ENCODE results near the gene SERPINA6.
"Not testable (repeated sequence)": the region's sequence is repeated elsewhere in the genome, so short reads cannot be mapped to it uniquely, and the experiment has no call there.

Gene SERPINA6

GRCh38 chr14:94354190-94354589 lies 31.1 kb upstream of the SERPINA6 start:
- not testable (repeated sequence) for DNase-seq

DNA sequence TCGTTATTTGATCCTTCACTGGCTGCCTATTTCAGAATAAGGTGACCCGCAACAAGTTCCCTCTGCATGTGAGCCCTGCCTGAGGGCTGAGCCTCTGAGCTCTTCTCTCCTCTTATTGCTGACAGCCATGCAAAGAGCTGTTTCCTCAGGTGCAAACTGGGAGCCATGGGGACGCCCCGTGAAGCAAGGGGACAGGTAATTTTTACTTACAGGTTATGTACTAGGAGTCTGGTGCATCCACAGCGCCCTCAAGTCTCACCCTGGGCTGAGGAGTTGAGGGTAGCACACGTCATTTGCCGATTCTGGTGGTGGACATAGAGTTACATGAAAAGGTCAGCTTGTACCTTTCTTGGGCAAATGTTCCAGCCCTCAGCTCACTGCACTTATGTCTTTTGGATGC lies 26.1 kb upstream of the SERPINA6 start:
- no peak for DNase-seq

DNA sequence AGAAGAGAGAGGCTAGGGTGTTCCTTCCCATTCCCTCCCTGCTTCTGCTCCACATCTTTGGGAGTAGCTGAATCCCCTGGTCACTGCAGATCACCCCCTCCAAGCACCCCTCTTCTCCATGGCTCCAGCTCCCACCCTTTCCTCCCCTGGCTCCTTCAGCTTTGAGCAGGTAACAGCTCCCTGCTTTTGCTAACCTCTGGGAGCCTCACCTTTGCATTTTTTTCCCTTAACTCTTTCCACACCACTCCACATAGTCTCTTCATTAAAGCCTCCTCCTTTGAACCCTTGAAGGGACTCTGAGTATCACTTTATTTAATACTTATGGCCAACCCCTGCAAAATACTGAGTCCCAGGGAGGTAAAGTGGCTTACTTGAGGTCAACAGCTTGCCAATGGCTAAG lies 25.7 kb upstream of the SERPINA6 start:
- no peak for DNase-seq

DNA sequence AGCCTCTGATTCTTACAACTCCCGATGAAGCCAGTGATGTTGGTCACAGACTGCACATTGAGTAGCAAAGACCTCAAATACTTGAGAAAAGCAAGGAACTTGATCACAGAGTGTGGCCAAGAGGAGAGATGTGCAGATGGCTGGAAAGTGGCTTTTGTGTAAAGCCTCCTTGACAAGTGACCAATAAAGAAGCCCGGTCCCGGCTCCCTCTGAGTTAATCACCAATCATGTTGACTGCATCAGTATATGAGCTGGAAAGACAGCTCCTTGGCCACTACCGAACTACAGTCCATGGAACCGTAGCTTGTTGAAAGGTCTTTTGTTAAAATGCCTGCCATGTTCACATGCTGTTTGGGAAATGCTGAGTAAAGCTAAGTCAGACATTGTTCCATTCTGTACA lies 23.7 kb upstream of the SERPINA6 start:
- no peak for DNase-seq

DNA sequence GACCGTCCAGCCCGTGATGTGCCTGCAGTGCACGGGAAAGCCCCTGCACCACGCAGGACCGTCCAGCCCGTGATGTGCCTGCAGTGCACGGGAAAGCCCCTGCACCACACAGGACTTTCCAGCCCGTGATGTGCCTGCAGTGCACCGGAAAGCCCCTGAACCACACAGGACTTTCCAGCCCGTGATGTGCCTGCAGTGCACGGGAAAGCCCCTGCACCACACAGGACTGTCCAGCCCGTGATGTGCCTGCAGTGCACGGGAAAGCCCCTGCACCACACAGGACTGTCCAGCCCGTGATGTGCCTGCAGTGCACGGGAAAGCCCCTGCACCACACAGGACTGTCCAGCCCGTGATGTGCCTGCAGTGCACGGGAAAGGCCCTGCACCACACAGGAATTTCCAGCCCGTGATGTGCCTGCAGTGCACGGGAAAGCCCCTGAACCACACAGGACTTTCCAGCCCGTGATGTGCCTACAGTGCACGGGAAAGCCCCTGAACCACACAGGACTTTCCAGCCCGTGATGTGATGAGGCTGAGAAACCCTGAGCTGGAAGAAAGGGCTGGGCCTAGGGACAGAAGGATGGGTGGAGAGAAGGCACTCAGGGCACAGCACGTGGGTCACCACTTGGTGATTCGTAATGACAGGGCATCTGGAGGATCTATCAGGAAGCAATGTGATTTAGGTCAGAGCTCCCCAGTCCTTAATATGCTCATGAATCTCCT lies 23.1 kb upstream of the SERPINA6 start:
- not testable (repeated sequence) for DNase-seq

DNA sequence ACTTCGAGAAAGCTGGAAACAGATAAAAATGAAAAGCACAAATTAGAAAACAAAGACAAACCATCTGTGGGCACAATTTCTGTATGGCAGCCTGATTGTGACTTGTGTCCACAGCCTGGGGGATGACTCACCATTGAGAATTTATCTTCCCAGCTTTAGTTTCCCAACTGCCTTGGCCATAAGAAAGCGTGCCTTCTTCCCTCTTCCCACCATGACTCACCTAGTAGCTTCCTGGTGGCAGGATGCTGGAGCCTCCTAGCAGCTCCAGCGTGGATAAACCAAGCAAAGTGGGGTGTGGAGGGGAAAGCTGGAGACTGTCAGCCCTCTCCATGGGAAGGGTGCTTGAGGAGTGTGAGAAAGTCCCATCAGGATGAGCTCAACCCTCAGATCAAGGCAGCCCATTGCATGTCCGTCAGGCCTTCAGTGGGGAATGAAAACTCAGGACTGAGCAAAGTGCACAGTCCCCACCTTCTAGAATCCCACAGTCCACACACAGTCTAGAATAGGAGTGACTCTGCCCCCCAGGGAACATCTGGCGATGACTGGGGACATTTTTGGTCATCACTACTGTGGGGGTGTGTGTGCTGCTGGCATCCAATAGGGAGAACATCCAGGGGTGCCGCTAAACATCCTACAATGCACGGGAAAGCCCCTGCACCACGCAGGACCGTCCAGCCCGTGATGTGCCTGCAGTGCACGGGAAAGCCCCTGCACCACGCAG lies 22.4 kb upstream of the SERPINA6 start:
- DNase-seq = no peak

- DNase-seq = no peak
Observed at GRCh38 chr14:94344389-94344788, 21.3 kb upstream of the SERPINA6 start.

- DNase-seq = no peak
Observed at GRCh38 chr14:94343238-94344005, 20.3 kb upstream of the SERPINA6 start.

DNA sequence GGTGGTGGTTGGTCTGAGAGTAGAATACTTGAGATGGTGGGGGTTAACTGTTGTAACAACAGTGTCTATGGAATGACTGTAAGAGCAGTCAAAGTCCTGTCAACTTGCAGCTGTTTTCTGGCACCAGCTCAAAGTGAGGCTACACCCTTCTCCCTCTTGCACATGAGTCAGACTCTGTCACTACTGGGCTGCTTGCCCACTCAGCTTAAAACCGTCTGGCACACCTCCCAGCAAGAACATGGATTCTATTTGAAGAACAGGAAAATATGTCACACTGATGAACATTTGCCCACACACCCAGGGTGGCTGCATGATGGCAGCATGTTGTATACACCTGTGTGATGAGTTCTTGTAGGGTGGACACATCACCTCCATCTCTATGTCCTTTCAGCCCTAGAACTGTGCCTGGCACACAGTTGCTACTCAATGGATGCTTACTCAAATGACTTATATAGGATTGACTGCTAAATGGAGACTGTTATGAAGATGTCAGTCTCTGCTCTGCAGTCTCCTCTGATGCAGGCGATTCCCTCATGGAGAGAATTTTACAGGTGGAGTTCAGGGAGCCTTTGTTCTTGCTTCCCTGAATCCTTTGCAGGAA lies 19.3 kb upstream of the SERPINA6 start:
- DNase-seq = peak; percentile 95

GRCh38 chr14:94341656-94342333 lies 18.7 kb upstream of the SERPINA6 start:
- no peak for DNase-seq

- no peak for DNase-seq
Observed at GRCh38 chr14:94340533-94340932, 17.4 kb upstream of the SERPINA6 start.

DNA sequence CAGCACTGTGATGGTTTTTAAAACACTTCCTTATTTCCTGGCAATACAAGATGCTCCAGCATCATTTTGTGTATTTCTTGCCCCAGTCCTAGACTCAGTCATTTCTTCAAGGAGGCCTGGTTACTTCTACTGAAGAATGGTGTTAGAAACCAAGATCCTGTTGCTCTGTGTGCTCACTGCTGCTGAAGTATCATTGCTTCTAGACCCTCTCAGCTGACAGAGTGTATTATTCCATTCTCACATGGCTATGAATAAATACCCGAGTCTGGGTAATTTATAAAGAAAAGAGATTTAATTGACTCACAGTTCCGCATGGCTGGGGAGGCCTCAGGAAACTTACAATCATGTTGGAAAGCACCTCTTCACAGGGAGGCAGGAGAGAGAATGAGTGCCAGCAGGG lies 14.9 kb upstream of the SERPINA6 start:
- DNase-seq = no peak

- DNase-seq = no peak
Observed at GRCh38 chr14:94337274-94337673, 14.1 kb upstream of the SERPINA6 start.

GRCh38 chr14:94334872-94335271 lies 11.7 kb upstream of the SERPINA6 start:
- no peak for DNase-seq

GRCh38 chr14:94332587-94332986 lies 9.5 kb upstream of the SERPINA6 start:
- no peak for DNase-seq

DNA sequence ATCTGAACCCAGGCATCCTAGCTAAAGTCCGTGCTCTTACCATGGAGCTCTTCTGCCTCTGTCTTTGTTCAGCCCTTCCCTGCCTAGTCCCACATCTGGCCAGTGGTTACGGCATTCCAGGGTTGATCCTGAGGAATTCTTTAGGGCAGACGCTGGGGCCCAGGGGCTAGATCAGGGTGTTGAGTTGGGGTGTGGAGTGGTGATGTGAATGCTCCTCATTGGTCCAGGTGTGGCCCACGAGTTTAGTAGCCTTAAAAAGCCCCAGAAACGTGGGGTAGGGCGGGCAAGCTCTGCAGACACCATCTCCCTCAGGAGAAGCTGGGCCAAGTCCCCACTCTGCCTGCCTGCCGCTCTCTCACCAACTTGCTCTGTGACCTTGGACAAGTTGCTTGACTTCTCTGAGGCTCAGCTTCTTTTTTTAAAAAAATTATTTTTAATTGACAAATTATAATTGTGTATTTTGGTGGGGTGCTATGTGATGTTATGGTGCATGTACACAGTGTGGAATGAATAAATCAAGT lies 9.0 kb upstream of the SERPINA6 start:
- DNase-seq = no peak

DNA sequence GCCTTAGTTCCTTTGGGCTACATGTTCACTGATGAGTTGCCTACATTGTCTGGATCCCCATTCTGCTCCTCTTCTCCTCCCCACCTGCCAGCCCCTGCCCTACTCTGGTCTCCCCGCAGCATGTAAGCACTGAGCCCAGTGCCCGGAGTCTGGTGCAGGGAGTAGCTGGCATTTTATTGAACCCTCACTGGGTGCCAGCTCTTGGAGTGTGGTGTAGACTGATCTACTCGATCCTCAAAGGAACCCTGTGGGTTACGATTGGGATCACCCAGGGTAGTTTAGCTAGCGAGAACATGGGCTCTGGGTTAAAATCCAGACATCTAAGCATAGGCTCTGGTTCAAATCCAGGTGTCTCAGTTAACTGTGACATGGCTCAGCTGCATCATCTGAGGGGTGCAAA lies 8.3 kb upstream of the SERPINA6 start:
- DNase-seq = no peak

GRCh38 chr14:94330857-94331256 lies 7.7 kb upstream of the SERPINA6 start:
- no peak for DNase-seq

DNA sequence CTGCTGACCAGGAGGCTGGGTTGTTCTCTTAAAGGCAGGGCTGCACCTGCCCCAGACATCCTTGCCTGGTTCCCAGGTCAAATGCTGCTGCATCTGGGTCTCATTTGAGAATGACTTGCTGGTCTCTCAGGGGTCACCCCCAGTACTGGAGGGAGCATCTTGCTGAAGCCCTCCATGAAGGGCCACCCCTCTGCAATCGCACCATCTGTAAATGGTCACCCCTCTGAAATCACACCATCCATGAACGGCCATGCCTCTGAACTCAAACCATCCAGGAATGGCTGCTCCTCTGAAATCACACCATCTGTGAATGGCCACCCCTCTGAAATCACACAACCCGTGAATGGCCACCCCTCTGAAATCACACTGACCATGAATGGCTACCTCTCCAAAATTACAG lies 7.3 kb upstream of the SERPINA6 start:
- DNase-seq = no peak

GRCh38 chr14:94329857-94330256 lies 6.7 kb upstream of the SERPINA6 start:
- DNase-seq = no peak

GRCh38 chr14:94328196-94328595 lies 5.1 kb upstream of the SERPINA6 start:
- DNase-seq = no peak

DNA sequence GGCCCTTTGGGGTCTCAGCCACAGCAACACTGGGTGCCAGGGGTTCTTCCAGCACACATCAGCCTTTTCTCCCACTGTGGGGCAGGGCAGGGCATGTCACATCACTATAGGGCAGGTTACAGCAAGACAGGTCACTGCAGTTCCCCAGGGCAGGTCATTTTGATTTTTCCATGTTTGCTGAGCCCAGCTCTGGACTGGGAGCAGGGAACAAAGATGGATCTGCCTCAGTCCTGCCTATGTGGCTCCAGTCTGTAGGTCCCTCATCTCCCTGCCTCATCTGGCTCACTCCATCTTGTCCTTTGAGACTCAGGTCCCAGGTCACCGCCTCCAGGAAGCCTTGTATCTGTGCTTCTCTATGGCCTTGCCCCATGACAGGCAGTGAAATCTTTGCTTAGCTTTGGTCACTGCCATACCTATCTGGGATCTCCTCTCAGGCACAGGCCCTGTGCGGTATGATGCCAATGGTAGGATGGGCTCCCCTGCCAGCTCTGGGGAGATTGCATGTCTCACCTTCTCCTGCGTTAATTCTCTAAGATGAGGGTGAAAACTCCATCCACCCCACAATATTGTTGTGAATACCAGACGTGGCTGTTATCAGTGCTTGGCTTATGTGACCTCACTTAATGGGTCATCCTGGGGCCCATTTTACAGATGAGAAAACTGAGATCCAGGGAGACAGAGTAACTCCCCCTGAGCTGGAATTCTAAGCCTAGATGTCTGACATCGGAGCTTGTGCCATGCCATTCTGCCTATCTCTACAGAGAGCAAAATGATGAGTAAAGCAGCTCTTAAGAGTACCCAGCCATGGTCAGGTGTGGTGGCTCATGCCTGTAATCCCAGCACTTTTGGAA lies 1.5 kb downstream of the SERPINA6 start:
- DNase-seq = no peak
